ENCODE results near the gene KIF6.

DNA sequence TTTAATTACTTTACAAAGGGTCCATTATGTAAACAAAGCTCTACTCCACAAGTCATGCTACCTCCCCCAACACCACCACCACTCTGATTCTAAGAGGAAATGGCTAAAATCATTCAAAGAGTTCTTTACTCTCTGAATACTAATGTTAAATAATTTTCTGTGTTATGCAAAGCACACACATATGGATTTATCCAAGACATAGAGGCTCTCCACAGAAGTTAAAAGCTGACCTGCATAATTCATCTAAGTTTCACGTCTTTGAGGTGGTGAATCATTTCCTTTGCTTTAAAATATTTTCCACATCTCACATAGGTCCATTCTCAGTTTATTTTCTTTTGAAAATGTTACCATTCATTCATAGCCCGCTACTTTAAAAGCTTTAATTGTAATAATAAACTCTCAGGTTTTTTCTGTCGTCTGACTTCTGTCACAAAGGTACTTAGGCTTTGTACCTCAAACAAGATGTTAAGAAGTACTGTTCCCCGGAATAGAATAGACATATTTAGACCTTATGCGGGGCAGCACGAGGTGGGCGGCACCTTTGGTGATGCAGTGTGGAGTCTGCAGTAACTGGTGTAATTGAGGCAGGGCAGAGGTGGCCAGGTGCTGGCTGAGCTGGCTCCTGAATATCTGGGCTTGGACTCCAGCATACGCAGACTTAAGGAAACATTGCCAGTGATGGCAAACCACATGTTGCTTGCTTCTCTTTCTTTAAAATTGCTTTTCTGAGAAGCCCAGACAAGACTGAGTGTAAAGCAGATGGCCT lies 55.8 kb downstream of the KIF6 start:
- TF ChIP-seq, protein P1, sequence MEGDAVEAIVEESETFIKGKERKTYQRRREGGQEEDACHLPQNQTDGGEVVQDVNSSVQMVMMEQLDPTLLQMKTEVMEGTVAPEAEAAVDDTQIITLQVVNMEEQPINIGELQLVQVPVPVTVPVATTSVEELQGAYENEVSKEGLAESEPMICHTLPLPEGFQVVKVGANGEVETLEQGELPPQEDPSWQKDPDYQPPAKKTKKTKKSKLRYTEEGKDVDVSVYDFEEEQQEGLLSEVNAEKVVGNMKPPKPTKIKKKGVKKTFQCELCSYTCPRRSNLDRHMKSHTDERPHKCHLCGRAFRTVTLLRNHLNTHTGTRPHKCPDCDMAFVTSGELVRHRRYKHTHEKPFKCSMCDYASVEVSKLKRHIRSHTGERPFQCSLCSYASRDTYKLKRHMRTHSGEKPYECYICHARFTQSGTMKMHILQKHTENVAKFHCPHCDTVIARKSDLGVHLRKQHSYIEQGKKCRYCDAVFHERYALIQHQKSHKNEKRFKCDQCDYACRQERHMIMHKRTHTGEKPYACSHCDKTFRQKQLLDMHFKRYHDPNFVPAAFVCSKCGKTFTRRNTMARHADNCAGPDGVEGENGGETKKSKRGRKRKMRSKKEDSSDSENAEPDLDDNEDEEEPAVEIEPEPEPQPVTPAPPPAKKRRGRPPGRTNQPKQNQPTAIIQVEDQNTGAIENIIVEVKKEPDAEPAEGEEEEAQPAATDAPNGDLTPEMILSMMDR (optimal IDR thresholded peaks at IDR 0.05 in 1 of 3, IDR thresholded peaks at IDR 0.05 in 1 of 3, conservative IDR thresholded peaks at IDR 0.05 in 1 of 3; ENCODE audit: extremely low read depth in 1 of 3, insufficient read depth in 2 of 3, low read length in 3 of 3): no peak
- no peak for TF ChIP-seq EZH2 (IDR thresholded peaks at IDR 0.05; ENCODE audit: low read length)
